OCI-M2 (cell line): Measurements from ENCODE around the gene RANBP17.

Source experiments
- DNase-seq: peaks from one replicate; lab custom pipeline; 2025; ENCODE audit not compliant: unreplicated experiment; lab: John Stamatoyannopoulos, UW

The RANBP17 gene

DNA sequence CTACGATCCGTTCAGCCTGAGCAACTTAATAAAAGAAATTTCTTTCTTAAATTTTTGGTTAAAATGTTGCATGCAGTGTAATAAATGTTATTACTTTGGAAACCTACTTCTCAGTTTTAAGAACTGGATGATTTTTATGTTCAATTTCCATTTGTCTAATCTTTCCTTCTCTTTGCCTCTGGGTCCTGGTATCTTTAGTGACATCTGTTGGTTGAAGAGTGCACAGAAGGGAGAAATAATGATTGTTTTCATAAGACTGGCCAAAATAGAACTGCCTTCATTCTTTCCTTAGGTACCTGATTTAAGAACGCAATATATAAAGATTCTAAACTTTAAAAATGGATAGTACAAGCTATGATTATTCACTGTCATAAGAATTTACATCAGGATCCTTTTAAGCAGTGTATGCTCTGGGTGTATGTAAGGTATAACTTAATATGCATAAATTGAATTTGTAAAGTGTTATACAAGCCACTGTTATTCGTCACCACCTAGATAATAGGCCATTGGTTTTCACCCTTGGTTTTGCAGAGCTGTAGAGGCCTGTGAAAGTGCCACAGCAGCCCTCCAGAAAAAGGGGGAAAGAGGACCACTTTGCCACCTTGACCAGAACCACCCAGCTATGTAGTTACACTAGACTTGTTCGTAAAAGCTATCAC lies 364.4 kb downstream of the RANBP17 start:
- no peak for DNase-seq

DNA sequence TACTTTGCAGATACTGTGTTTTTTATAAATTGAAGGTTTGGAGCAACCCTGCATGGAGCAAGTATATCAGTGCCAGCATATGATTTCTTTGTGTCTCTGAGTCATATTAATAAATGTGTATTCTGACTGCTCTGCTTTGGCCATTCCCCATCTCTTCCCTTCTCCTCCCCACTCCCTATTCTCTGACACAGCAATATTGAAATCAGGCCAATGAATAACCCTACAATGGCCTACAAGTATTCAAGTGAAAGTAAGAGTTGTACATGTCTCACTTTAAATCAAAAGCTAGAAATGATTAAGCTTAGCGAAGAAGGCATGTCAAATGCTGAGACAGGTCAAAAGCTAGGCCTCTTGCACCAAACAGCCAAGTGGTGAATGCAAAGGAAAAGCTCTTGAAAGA lies 365.0 kb downstream of the RANBP17 start:
- DNase-seq = no peak

DNA sequence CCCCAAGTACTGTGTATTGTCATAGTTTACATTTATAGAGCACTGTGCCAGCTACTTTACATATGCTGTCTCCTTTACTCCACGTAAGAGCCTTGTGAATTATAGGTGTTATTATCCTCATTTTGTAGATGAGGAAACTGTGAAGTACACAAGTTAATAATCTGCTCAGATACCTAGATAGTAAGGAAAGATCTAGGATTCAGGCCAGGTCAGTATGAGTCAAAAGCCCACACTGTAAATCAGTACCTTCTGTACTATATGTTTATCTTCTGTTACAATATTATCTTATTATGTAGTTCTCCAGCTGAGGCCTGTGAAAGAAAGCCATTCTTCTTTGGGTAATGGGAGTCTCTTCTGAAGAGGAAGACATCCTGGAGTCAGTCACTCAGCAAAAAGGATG lies 374.8 kb downstream of the RANBP17 start:
- no peak for DNase-seq

DNA sequence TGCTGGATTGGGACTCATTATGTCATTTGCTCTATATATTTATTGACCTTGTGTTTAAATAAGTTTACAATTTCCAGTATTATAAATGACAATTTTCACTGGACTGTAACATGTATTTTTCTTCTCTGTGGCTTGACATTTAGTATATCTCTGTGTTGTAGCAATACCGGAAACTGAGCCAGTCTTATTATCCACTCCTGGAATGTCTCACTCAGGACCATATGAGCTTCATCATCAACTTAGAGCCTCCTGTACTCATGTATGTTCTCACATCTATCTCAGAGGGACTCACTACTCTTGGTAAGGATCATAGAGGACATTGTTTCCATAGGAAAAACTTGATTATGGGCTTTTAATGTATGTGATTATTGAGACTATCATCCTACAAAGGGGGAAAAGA lies 380.7 kb downstream of the RANBP17 start:
- no peak for DNase-seq

DNA sequence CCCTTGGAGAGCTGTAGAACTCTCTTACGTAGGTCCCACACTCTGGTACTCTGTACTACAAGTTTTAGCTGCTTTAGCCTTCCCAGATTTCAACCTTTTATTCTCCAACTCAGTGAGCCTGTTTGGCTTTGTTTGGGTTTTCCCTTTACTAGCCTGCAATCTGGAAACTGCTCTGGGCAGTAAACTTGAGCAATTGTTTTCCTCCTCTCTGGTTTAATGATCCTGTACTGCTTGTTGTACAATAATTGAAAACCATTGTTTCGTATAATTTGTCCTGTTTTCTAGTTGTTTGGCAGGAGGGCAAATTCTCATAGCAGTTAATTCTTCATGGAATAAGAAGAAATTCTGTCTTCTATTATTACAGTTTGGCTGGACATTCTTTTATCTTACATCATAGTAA lies 384.4 kb downstream of the RANBP17 start:
- no peak for DNase-seq

DNA sequence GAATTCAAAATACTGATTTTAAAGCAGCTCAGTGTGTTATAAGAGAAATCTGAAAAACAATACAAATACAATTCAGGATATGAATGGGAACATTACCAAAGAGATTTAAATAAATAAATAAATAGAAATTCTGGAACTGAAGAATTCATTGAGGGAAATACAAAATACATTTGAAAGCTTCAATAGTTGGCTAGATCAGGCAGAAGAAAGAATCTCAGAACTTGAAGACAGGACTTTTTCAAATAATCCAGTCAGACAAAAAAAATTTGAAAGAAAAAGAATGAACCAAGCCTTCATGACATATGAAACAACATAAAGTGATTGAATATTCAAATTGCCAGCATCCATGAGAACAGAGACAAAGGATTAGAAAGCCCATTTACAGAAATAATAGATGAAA lies 387.6 kb downstream of the RANBP17 start:
- no peak for DNase-seq

DNA sequence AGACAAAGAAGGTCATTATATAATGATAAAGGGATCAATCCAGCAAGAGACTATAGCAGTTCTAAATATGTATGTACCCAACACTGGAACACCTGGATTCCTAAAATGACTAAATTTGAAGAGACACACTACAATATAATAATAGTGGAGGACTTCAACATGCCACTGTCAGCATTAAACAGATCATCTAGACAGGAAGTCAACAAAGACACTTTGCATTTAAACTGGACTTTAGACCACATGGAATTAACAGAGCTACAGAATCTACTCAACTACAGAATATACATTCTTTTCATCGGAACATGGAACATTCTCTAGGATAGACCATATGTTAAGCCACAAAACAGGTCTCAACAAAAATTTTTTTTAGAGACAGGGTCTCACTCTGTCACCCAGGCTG lies 388.9 kb downstream of the RANBP17 start:
- no peak for DNase-seq

DNA sequence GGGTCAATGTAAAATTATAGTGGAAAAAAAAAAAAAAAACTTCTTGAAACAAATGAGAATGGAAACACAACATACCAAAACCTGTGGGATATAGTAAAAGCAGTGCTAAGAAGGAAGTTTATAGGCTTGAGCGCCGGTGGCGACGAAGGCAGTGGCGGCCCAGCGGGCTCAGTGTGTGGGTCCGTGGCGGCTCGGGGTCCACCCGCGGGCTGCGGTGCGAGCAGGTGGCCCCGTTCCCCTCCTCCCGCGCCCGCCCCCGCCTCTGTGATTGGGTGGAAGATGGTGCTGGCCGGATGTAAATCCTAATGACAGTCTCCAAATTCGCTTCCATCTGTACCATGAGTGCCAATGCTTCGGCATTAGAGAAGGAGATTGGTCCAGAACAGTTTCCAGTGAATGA lies 389.7 kb downstream of the RANBP17 start:
- no peak for DNase-seq

DNA sequence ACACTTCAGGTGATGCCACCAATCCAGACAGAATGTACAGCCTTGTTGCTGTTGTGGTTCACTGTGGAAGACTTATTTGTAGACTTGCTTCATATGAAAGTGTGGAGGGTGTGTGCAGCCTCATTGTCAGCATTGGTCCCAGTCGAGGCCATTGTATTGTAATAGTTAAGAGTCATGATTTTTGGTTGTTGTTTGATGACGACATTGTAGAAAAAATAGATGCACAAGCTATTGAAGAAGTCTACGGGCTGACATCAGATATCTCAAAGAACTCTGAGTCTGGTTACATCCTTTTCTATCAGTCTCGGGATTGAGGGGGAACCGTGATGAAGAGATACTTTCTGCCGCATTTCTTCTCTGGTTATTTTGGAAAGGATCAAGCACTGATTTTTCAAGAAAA lies 390.9 kb downstream of the RANBP17 start:
- no peak for DNase-seq

DNA sequence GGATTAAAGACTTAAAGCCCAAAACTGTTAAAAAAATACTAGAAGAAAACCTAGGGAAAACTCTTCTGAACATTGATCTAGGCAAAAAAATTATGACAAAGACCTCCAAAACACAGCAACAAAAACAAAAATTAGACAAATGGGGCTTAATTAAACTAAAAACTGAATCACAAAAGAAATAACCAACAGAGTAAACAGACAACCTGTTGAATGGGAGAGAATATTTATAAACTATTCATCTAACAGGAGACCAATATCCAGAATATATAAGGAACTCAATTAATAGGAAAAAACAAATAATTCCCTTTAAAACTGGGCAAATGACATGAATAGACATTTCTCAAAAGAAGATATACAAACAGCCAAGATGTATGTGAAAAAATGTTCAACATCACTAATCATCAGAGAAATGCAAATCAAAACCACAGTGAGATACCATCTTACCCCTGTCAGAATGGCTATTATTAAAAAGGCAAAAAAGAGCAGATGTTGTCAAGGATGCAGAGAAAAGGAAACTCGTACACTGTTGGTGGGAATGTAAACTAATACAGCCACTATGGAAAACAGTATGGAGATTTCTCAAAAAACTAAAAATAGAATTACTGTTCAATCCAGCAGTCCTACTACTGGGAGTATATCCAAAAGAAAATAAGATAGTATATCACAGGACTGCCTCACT lies 397.1 kb downstream of the RANBP17 start:
- DNase-seq = no peak

DNA sequence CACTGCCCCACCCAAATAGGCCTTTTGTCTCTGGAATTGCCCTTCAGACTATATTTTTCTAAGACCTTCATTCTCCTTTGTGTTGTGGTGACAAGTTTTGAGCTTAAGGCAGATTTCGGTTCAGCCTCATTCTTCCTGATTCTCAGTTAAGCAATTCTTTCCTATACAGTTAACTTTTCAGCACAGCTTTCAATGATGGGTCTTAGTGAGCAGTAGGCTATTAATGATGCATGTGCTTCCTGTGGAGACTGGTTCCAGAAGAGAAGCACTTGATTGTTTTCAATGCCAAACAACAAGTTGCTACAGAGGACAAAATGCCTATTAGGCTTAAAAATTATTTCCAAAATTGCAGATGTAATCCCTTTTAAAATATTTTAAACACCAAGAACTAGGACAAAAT lies 399.5 kb downstream of the RANBP17 start:
- DNase-seq = no peak

DNA sequence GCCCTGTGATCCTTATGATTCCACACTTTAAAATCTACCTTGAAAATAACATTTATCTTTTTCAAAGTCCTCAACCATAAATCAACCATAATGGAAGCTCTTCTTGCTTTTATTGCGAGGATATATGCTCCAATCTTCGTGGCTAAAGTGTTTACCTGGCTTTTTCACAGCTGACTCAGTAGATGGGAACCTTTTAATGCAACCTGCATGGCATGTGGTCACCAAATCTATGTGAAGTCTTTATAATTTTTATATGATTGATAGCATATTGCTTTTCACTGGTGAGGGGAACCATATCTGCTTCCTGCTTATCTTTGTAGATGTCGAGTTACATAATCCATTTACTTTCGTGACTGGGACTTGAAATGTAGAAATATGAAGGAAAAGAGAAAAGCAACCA lies 400.1 kb downstream of the RANBP17 start:
- DNase-seq = no peak

DNA sequence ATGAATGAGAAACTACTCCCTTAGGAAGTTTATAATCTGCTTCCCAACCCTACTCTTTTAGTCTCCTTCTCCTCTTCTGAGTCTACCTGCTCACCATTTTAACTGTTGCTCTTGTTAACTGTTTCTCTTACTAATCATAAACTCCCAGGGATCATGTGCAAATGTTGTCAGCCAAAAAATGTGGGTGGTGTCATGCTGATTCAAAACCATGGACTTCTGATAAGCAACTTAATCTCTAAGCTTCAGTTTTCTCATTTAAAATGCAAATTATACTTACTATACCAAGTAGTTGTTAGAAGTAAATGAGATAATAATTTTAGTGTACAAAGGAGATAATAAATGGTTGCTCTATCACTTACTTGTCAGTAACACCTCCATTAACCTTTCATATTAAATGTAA lies 401.4 kb downstream of the RANBP17 start:
- no peak for DNase-seq

DNA sequence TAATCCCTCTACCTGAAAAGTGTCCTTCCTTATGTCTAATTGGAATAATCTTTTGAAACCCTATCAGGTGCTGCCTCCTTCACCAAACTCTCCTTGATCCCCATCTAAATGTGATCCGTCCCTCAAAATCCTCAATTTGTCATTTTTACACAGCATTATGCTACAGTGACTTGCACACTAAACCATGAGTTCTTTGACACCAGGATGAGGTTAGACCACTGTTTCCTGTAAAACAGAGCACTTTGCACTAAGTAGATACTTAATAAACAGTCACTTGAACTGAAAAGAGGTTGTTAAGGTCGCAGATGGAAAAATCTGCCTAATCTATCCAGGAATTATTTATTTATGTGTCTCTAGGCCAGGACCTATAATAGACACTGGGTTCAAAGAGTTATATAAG lies 403.0 kb downstream of the RANBP17 start:
- no peak for DNase-seq

DNA sequence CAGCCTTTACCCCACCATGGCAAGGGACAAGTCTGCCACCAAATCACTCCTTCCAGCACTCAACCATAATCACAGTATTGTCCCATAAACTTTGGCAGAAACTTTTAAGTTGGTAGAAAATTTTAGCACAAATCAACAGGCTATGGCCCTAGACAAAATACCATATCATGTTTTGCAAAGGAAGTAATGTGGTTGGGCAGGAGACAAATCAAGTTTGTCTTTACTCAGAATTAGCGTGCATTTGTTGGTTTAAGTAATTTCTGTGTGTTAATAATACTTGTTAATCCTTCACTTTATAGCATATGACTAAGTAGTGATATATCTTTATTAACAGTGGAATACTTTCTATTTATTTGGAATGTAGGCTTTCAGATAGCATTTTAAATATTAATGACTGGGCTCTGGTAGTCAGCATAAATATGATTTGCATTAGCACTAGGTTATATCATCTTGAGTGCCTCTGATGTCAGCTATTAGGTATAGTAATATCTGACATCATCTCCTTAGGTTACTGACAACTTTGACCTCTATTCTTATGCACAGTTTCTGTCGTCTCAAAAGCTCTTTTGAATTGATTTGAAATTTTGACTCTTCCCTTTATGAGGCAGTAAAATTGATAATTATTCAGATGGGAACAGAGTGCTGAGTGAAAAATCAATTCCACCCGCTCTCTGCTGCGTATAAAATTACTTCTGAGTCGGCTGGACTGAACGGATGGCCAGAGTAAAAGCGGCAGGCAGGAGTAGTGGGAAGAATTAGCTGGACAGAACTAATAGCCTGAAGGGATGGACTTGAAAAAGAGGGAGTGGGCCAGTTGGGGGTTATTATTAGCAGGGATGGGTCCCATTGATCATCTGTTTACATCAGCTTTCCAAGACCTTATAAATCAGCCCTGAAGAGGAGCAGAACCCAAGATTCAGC lies 407.1 kb downstream of the RANBP17 start:
- no peak for DNase-seq

DNA sequence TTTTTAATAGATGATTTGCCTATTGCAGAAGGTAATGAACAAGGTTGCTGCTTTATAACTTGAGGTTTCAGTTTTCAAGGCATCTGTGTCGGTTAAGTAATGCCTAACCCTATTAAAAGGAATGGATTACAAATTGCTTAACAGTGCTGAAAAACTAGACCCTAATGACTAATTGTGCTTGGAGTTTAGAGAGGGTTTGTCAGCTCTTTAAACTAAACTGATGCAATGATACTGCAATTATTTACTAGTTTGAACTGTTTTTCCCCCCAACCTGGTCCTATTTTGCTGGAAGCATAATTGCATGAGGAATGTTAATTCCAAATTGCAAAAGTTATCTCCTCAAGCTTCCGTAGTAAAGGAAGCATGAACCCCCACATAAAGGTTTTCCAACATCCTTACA lies 407.9 kb downstream of the RANBP17 start:
- no peak for DNase-seq

DNA sequence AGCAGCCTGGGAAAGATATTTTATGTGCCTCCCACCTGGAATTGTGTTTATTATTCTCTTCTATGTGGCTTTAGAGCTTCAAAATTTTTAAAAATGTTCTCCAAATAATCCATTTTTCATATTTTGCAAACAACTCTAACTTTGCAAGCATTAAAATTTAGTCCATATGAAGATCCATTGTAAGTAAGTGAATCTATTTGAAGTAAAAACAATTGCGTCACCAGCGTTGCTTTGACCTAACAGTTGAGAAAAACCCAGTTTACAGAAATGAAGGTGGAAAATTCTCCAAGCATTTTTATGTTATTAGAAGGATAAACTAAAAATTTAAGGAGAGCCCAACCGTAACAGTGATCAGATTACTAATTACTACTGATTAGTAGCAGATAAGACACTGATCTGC lies 408.3 kb downstream of the RANBP17 start:
- no peak for DNase-seq

DNA sequence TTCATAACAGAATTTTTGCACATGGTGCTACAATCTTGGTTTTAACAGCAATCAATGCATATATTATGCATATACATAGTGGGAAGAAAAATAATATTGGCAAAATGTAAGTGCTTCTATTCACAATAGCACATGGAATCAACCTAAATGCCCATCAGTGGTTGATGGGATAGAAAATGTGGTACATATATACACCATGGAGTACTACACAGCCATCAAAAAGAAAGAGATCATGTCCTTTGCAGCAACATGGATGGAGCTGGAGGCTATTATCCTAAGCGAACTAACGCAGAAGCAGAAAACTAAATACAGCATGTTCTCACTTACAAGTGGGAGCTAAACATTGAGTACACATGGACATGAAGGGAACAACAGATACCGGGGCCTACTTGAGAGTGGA lies 410.0 kb downstream of the RANBP17 start:
- DNase-seq = no peak

DNA sequence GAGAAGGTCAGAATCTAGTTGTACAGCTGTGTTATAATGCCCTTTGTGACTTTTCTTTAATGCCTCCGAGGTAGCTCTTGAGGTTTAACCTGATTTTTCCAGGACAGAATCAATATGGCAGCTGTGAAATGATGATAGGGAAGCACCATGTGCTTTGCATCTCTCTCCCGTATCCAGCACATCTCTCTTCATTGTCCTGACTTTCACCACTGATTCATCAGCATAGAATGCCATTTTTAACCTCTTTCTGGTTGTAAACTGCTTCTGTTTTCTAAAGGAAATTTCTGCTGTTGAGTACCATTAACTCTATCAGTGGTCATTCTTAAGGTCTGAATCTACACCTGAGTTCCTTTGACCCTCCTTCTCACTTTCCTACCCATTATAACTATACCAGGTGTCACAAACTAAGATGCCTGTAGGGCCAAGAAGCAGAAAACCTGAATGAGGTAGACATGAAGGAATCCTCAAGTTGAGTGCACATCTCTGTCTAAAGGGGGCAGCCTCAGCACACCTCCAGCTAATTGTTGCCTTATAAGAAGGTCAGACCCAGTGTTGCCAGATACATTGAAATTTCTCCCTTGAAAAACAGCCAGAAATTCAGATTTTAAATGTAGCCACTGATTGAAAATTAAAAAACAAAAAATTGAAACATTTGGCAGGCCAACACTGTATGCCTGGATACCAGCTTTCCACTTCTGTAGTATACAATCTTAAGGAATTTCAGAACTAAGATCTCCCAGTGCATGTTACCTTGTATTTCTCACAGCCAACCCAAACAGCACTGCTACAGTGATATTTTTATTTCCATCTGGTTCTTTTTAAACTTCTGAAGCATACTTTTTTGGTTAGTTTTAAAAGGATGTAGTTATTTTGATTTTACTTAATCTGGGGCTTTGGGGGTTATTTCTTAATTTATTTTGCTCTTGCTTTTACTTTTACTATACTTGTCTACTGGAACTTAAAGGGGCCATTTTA lies 411.5 kb downstream of the RANBP17 start:
- DNase-seq = no peak

DNA sequence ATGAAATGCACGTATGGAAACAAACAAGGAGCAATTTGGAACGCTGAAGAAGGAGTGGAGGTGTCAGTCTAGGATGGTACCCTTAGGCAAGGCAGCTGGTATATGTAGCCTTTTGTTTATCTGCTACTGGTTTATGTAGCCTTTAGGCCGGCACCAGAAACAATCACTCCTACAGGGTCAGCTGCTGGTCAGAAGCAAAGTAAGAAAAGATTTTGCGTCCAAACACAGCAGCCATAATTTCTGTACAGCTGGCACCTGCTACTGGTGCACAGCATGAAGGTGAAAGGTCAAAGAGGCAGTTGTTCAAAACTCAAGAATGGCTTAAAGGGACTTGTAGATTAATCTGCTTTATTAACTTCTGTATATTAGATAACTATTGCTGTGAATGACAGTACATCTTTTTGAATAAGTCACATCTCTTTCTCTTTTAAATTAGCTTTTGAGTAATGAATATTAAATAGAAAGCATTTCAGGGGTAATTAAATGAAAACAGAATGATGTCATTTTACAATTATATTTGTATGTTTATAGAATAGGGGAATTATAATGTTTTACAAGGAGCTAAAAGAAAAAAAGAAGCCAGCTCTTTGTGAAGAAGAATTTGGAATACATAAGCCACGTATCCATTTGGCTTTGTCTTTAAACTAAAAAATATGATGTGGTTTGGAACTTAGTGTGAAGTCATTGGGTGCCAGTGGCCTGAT lies 414.2 kb downstream of the RANBP17 start:
- DNase-seq = no peak
